ENCODE data around the gene DLG2.

DLG2 gene

DNA sequence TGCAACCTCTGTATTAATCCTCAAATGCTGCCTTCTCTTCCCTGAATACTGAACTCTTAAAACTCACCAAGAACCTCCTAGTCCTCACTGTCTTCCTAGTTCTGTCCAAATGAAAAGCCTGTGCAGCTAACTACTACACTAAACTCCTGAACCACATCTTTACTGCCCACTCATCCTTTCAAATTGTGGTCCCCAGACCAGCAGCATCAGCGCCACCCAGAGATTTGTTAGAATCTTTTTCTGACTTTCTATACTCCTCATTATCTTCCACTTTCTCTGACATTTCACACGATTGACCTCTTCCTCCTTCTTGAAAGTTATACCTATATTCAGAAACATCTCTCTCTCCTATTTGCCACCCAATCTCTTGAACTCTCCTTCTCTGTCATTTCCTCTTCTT lies 461.3 kb downstream of the DLG2 start:
- H3K36me3 ChIP-seq (replicated peaks; ENCODE audit: low read depth, low read length): no peaks in the 10 kb centered on the region
- H3K9me3 ChIP-seq (ENCODE audit: insufficient read depth, low read length): no peaks in the 10 kb centered on the region
- no peak overlapping the region for H3K27ac ChIP-seq (ENCODE audit: low read length)
- H3K4me1 ChIP-seq (ENCODE audit: low read length): peaks cover 22% of the 10 kb centered on the region
- no peak overlapping the region for H3K9ac ChIP-seq (ENCODE audit: low read length)
- H3K4me3 ChIP-seq (ENCODE audit: low read length): no peak overlapping the region
- H3K27me3 ChIP-seq (ENCODE audit: low read depth, low read length): no peaks in the 10 kb centered on the region
- H3K4me2 ChIP-seq (ENCODE audit: low read length): no peak overlapping the region
- H3K79me2 ChIP-seq (ENCODE audit: low read length): no peaks in the 10 kb centered on the region
- no peaks in the 10 kb centered on the region for H4K20me1 ChIP-seq (ENCODE audit: insufficient read depth, low read length)
- H2AFZ ChIP-seq (ENCODE audit: low read depth, low read length): peak overlapping the region; percentile 21; the same call in 1 of the 2 replicates
- TF ChIP-seq CTCF (IDR thresholded peaks at IDR 0.05; ENCODE audit: low read depth, low read length) (peak; percentile 72), EZH2phosphoT487 (IDR thresholded peaks at IDR 0.05; ENCODE audit: low read depth) (no peak)

DNA sequence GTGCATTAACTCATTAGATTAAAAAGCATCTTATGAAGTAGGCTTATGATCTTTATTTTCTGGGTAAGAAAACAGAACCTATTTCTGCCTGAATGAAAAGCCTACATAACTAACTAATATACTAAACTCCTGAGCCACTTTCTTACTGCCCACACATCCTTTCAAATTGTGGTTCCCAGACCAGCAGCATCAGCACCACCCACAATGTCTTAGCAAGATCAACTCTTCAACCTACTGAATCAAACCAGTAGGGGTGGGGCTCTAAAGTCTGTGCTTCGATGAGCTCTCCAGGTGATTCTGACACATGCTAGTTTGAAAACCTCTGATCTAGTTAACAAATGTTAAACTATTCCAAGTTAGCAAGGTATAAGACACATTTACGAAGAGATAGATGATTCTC lies 462.4 kb downstream of the DLG2 start:
- Histone ChIP-seq H3K27ac (ENCODE audit: low read length) (no peak overlapping the region), H3K9ac (ENCODE audit: low read length) (no peak overlapping the region), H4K20me1 (ENCODE audit: insufficient read depth, low read length) (no peaks in the 10 kb centered on the region), H3K36me3 (replicated peaks; ENCODE audit: low read depth, low read length) (no peaks in the 10 kb centered on the region), H3K27me3 (ENCODE audit: low read depth, low read length) (no peaks in the 10 kb centered on the region), H2AFZ (ENCODE audit: low read depth, low read length) (no peak overlapping the region), H3K4me1 (ENCODE audit: low read length) (peaks cover 15% of the 10 kb centered on the region), H3K4me2 (ENCODE audit: low read length) (no peak overlapping the region), H3K9me3 (ENCODE audit: insufficient read depth, low read length) (no peaks in the 10 kb centered on the region), H3K4me3 (ENCODE audit: low read length) (no peak overlapping the region), H3K79me2 (ENCODE audit: low read length) (no peaks in the 10 kb centered on the region)
- TF ChIP-seq CTCF (IDR thresholded peaks at IDR 0.05; ENCODE audit: low read depth, low read length) (no peak), EZH2phosphoT487 (IDR thresholded peaks at IDR 0.05; ENCODE audit: low read depth) (no peak)

DNA sequence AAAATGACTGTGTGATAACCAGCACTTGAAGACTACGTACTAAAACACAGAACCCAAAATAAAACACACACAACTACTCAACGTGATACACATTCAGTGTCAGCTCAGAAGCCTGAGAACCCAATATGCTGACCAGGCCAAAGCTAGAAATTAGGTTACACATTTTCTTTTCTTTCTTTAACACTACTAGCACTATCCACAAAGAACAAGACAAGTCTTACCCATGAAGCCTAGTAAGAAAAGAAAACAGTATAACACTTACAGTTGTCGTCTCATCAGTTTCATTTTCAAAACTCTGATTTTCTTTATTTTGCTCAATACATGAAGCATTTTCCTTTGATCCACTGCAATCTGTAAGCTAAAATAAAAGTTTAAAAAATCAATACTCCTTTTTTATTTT lies 472.9 kb downstream of the DLG2 start:
- no peaks in the 10 kb centered on the region for H4K20me1 ChIP-seq (ENCODE audit: insufficient read depth, low read length)
- H3K79me2 ChIP-seq (ENCODE audit: low read length): no peaks in the 10 kb centered on the region
- H3K27ac ChIP-seq (ENCODE audit: low read length): no peak overlapping the region
- peaks cover 3% of the 10 kb centered on the region for H3K36me3 ChIP-seq (replicated peaks; ENCODE audit: low read depth, low read length)
- peaks cover 7% of the 10 kb centered on the region for H3K4me1 ChIP-seq (ENCODE audit: low read length)
- peak overlapping the region; percentile 33 for H3K4me2 ChIP-seq (ENCODE audit: low read length)
- H3K9me3 ChIP-seq (ENCODE audit: insufficient read depth, low read length): no peaks in the 10 kb centered on the region
- peak overlapping the region; percentile 14; the same call in 1 of the 2 replicates for H3K9ac ChIP-seq (ENCODE audit: low read length)
- H3K27me3 ChIP-seq (ENCODE audit: low read depth, low read length): no peaks in the 10 kb centered on the region
- H2AFZ ChIP-seq (ENCODE audit: low read depth, low read length): peak overlapping the region; percentile 81; the same call in 1 of the 2 replicates
- TF ChIP-seq CTCF (IDR thresholded peaks at IDR 0.05; ENCODE audit: low read depth, low read length) (no peak), EZH2phosphoT487 (IDR thresholded peaks at IDR 0.05; ENCODE audit: low read depth) (no peak)
- 0 out of 2 replicates have a peak overlapping the region, but pooled peaks have one; percentile 7 for H3K4me3 ChIP-seq (ENCODE audit: low read length)

DNA sequence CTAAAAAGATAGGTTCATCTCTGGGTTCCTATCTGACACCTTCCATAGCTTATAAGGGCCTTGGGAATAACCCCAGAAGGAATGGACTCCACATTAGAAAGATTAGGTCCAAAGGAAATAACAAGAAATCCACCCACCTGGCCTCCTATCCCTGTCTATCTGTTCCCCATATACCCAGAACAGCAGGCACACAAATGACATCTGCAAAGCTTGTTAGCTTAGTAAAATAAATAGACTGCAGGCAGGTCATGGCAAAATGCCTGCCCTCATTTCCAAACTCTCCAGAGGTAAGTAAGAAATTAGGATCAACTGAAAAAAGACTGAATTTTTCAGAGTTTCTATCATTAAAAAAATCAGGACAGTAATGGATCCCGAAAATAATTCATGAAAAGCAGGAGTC lies 489.5 kb downstream of the DLG2 start:
- H3K79me2 ChIP-seq (ENCODE audit: low read length): no peaks in the 10 kb centered on the region
- H3K9me3 ChIP-seq (ENCODE audit: insufficient read depth, low read length): no peaks in the 10 kb centered on the region
- H2AFZ ChIP-seq (ENCODE audit: low read depth, low read length): no peak overlapping the region
- no peaks in the 10 kb centered on the region for H3K36me3 ChIP-seq (replicated peaks; ENCODE audit: low read depth, low read length)
- H3K4me2 ChIP-seq (ENCODE audit: low read length): no peak overlapping the region
- H3K4me1 ChIP-seq (ENCODE audit: low read length): no peaks in the 10 kb centered on the region
- TF ChIP-seq CTCF (IDR thresholded peaks at IDR 0.05; ENCODE audit: low read depth, low read length) (no peak), EZH2phosphoT487 (IDR thresholded peaks at IDR 0.05; ENCODE audit: low read depth) (no peak)
- no peak overlapping the region for H3K9ac ChIP-seq (ENCODE audit: low read length)
- no peak overlapping the region for H3K27ac ChIP-seq (ENCODE audit: low read length)
- no peaks in the 10 kb centered on the region for H3K27me3 ChIP-seq (ENCODE audit: low read depth, low read length)
- no peaks in the 10 kb centered on the region for H4K20me1 ChIP-seq (ENCODE audit: insufficient read depth, low read length)
- H3K4me3 ChIP-seq (ENCODE audit: low read length): no peak overlapping the region
